GM21786 (cell line): Measurements from ENCODE around the gene NDUFAF2.
"Not testable (repeated sequence)": the region's sequence is repeated elsewhere in the genome, so short reads cannot be mapped to it uniquely, and the experiment has no call there.

ENCODE experiments used
- ATAC-seq: cut with Tn5 transposase; IDR thresholded peaks from one replicate; pipeline ENCODE4 v1.9.1; 2021; ENCODE audit not compliant: unreplicated experiment

NDUFAF2 gene, protein sequence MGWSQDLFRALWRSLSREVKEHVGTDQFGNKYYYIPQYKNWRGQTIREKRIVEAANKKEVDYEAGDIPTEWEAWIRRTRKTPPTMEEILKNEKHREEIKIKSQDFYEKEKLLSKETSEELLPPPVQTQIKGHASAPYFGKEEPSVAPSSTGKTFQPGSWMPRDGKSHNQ

DNA sequence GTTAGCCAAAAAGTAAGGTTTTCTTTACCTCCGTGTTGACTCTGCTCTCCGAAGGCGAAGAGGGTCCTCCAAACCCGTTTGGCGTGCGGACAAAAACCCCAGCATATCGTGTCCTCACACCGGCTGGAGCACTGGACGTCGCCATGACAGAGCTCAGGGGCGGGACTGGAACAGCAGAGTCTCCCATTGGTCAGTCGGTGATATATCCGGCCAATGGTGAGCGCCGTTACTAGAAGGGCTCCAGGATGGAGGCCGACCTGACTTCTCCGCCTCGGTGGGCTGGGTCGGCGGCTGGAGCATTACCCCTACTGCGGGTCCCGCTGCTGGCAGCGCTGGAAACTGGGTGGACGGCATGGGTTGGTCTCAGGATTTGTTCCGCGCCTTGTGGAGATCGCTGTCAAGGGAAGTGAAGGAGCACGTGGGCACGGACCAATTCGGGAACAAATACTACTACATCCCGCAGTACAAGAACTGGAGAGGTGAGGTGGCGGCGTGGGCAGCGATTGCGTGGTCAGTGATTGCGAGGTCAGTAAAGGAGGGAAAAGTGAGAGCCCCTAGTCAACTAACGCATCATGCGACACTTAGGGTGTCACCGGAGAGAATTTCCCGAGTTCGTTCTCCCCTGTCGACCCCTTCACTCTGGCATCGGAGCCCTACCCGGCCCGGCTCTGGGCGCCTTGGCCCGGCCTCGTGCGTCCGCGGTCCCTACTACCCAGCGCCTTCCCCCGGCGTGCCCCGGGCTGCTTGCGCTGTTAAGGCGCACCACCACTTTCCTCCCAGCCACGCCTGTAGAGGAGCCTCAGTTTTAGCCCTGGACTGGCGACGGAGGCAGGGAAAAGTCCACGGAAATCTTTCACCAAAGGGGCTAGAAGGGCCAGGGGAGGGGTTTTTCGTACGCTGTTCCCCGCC lies at the start of gene NDUFAF2, which contains the start of gene ERCC8:
Gene NDUFAF2, plus strand, starts transcription at position 302 of the 909 bp plus-strand sequence. Its CDS starts 51 bp downstream, at position 353.
Gene ERCC8, minus strand, starts transcription at position 167 of the 909 bp plus-strand sequence. Its CDS starts 62 bp downstream, at position 105.
- ATAC-seq: peak; percentile 100

DNA sequence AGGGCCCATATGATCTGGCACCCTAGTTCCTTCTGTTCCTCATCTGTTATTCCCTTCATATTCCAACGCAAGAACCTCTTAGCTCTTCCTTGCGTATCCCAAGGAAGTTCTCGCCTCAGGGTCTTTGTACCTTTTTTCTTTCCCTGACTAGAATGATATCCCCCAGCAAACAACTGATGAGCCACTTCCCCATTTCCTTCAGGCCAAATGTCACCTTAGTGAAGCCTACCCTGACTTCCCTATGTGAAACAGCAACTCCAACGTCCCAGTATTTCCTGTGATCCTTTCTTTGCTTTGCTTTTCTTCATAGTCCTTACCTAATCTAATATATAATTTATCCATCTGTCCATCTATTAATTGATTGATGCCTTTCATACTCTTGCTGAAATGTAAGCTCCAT lies 48.0 kb upstream of the NDUFAF2 start:
- no peak for ATAC-seq

DNA sequence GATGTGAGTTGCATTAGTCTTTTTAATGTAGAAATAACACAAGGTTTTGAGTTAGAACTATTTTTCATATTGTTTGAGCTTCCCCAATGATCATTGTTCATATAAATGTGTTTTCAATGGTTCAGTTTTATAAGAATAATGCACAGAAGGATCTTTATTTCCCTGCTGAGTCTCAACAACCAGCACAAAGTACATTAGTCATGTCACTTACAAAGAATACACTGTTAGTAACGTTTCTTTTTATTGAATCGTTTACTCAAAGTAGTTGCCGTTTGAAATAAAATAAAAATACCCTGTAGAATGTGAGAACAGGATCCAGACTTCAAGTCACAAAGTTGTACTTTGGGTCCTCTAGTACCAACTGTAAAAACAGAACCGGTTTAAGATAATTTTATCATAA lies 41.6 kb upstream of the NDUFAF2 start:
- no peak for ATAC-seq

DNA sequence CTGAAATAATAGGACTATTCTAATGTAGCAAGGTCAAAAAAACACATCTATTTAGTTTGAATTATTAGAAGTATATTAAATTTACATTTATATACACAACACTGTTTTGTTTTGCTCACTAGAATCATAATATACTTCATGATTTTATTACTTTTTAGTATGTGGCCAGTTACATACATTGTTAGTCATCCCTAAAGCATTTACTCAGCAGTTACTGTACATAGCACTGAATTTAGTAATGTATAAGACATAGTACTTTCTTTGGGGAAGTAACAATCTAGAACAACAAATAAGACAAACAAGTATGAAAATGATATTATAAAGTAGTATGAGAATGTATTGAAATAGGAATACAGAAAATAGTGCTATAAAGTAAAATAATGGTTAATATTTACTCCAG lies 28.4 kb upstream of the NDUFAF2 start:
- no peak for ATAC-seq

DNA sequence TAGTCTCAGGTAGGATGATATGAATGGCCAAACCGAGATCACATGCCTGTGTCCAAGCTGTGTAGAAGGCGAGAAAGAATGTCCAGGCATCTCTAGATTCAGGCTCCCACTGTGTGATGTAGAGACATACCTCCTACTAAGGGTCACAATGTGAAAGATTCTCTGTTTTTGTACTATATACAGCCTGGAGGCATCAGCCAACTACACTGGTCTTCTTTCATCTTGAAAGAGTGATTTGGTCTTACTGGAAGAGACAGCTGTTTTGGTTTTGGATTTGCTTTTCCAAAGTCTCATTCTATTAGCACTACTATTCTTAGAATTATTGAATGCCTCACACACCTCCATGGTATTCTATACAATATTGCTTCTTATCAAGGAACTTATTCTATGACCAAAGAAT lies 26.5 kb upstream of the NDUFAF2 start:
- no peak for ATAC-seq

DNA sequence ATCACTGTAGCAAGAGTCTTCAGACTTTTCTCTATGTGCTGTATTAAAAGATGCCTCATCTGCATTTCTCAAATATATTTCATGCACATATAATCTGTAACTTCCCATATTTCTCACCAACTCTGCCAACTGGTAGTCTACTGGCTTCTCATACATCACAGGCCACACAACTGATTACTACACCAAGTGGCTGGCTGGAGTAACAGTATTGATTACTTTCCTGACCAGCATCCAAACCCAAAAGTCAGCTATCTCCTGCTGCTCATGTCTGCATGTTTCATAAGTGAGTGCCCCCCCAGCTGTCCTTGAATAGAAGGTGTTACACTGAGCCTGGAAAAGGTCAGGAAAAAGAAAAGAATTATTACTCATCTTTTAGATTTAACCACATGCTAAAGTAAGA lies 17.6 kb upstream of the NDUFAF2 start:
- ATAC-seq: no peak

DNA sequence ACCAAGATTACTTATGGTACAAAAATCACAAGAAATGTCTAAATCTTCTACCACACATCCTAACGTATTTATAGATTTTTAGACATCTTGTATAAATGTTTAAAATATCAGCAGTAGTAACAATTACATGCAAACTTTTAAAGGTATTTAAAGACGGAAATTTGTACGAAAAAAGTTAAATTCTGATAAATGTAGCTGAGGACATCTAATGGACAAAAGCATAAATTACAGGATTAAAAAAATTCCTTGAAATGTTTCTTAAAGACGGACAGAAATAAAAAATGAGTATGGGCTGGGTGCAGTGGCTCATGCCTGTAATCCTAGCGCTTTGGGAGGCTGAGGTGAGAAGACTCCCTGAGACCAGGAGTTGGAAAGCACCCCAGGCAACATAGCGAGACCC lies 16.0 kb upstream of the NDUFAF2 start:
- ATAC-seq: no peak

DNA sequence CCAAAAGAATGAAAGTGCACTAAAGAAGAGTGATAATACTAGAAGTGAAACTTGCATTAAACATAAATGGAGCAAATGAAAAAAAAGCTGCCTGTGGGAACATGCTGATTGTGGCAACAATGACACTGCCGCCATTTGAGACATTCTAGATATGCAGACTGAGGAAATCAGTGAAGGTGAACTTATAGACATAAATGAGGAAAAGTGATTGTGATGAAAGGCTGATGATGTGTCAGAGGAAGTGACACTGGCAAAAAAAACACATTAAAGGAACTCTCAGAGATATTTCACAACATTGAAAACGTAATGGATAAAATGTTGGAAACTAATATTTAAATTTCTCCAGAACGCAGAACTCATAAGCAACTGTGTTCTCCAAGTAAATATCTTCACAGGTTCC lies 1.4 kb upstream of the NDUFAF2 start:
- ATAC-seq: no peak

DNA sequence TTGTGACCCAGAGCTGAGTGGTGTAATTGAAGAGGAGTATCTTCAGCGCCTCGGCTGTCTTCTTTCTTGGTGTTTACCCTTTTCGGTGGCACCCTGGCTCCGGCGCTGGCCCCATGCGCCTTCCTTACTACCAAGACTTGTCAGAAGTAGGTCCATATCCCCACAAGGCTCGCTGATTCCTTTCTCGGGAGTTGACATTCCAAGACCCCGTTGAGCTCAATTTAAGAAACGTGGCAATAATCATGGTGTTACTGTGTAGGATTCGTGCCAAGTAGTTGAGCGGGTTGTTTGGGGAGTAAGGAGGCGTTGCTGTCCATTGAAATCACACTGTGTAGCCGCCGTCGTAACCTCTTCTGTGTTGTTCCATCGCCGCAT lies 795 bp downstream of the NDUFAF2 start:
- peak; percentile 21 for ATAC-seq

DNA sequence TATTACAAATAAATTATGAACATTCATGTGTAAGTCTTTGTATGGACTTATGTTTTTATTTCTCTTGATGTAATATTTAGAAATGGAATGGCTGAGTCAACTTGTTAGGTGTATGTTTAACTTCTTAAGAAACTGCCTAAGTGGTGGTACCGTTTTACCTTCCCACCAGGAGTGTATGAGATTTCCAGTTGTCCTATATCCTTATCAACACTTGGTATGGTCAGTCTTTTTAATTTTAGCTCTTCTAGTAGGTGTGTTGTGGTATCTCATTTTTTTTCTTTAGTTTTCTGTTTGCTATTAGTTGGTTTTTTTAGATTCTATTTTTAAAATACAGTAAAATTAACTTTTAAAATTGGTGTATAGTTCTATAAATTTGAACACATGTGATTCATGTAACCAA lies 3.7 kb downstream of the NDUFAF2 start:
- ATAC-seq: no peak

DNA sequence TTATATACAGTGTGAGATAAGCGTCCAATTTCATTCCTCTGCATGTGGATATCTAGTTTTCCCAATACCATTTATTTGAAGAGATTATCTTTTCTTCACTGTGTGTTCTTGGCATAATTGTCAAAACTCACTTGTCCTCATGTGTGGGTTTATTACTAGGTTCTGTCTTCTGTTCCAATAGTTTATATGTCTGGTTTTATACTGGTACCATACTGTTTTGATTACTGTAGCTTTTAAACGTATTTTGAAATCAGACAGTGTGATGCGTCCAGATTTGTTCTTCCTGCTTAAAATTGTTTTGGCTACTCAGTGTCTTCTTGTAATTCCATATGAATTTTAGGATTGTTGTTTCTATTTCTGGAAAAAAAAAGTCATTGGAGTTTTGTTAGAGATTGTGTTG lies 10.2 kb downstream of the NDUFAF2 start:
- ATAC-seq: no peak

DNA sequence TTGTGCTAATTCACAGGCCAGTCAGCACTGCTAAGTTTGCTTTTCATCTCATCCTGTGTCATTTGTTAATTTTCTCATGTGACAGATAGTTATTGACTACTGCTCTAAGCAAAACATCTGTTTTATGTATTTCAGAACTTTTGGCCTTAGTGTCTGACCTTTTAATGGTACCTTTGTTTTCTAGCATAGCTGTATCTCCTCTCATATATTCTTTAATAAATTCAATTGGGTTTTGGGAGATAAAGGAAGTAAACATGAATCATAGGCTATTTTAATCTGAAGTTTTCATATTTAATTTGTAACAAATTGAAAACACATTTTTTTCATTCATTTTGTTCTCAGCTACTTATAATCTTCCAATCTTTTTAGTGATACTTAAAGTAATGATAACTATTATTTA lies 13.1 kb downstream of the NDUFAF2 start:
- no peak for ATAC-seq

DNA sequence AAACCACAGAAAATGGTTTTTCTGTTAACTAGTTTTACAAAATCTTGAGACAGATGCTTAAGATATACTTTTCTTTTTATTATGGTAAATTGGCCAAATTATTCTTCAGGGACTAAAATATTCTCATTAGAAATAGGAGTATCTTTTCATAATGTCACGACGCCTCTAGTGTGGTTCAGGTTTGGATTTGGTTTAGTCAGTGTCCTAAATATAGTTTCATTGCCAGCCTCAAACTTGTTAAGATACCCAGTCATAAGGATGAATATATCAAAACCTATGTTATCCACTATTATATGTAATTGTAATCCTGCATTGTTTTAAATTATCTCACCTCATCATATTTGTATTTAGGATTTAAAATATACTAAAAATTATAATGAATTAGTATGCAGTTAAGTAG lies 13.7 kb downstream of the NDUFAF2 start:
- no peak for ATAC-seq

DNA sequence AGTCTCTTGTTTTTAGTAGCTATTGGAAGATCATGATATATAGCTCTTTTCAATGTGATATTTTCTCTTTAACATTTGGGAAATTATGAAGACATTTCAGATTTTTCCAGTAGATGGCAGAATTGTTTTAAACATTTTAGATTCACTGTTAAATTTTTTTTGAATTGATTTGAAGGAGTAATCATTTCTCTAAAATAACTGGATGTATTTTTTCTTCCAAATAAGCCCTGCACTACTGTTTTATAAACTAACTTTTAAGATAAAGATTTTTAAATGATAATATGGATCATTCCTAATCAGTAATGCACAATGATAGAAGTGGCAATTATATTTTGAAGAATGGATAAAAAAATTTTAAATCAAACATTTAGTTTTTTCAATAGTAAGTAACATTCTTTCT lies 14.2 kb downstream of the NDUFAF2 start:
- no peak for ATAC-seq

DNA sequence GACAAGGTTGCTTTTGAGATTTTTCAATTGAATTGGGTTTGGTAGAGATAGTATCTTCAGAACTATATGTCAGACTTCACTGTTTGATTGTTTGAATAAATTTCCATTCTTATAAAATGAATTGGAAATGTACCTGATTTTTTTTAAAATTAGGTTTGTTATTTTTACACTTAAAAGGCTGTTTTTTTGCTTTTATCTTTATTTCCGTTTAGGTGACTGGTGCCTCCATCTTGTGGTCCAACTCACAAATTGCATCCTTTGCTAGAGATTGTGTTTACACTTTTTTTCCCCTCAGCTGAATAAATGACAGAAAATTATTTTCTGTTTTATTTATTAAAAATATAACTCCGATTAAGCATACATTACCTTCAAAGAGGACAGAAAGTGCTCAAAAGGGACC lies 15.6 kb downstream of the NDUFAF2 start:
- no peak for ATAC-seq

DNA sequence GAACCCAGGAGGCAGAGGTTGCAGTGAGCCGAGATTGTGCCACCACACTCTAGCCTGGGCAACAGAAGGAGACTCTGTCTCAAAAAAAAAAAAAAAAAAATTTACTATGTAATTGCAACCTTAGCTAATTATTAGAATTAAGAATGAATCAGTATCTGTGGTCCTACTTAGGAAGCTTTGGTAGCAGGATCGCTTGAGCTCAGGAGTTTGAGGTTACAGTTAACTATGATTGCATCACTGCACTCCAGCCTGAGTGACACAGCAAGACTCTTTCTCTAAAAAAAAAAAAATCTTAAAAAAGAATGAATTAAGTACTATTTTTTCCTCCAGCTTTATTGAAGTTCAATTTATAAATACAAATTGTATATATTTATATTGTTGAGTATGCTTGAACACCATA lies 16.7 kb downstream of the NDUFAF2 start:
- no peak for ATAC-seq

DNA sequence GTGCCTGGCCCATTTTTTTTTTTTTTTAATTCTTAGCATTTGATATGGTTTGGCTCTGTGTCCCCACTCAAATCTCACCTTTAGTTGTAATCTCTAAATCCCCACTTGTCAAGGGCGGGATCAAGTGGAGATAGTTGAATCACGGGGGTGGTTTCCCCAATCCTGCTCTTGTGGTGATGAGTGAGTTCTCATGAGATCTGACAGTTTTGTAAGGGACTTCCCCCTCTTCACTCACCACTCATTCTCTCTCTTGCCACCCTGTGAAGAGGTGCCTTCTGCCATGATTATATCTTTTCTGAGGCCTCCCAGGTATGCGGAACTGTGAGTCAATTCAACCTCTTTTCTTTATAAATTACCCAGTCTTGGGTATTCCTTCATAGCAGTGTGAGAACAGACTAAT lies 27.2 kb downstream of the NDUFAF2 start:
- ATAC-seq: no peak

DNA sequence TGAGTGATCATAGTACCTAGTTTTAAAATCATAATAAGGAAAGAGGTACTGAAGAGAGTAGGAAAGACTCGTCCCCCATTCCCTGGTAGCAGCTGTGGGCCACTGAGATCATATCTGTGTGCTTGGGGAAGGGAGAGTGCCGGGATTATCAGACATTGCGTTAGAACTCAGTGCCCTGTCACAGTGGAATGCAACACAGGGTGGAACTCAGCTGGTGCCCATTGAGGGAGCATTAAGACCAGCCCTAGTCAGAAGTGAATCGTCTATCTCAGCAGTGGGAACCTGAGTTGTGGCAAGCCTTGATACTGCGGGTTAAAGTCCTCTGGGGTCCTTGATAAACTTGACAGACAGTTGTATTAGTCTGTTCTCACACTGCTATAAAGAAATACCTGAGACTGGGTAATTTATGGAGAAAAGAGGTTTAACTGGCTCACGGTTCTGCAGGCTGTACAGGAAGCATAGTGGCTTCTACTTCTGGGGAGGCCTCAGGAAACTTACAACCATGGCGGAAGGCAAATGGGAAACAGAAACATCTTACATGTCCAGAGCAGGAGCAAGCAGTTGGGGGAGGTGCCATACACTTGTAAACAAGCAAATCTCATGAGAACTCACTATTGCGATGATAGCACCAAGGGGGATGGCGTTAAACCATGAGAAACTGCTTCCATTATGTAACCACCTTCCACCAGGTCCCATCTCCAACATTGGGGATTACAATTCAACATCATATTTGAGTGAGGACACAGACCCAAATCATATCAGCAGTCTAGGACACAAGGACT lies 33.1 kb downstream of the NDUFAF2 start:
- no peak for ATAC-seq

DNA sequence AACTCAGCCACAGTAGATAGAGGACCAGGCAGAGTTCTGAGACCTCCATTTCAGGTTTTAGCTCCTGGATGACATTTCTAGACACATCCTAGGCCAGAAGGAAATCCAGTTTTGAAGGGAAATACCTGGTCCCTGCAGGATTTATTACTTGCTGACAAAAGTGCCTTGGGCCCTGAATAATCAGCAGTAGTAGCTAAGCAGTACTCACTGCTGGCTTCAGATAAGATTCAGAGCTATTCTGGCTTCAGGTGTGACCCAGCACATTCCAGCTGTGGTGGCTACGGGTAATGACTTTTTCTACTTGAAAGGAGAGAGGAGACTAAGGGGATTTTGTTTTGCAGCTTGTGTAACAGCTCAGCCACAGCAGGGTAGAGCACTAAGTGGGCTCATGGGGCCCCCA lies 34.0 kb downstream of the NDUFAF2 start:
- ATAC-seq: no peak

DNA sequence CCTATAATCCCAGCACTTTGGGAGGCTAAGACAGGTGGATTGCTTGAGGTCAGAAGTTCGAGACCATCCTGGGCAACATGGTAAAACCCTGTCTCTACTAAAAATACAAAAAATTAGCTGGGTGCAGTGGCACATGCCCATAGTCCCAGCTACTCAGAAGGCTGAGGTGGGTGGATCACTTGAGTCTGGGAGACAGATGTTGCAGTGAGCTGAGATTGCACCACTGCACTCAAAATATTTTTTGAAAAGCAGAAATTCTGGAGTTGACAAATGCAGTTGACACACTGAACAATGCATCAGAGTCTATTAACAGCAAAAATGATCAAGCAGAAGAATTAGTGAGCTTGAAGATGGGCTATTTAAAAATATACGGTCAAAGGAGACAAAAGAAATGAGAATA lies 35.5 kb downstream of the NDUFAF2 start:
- ATAC-seq: no peak

DNA sequence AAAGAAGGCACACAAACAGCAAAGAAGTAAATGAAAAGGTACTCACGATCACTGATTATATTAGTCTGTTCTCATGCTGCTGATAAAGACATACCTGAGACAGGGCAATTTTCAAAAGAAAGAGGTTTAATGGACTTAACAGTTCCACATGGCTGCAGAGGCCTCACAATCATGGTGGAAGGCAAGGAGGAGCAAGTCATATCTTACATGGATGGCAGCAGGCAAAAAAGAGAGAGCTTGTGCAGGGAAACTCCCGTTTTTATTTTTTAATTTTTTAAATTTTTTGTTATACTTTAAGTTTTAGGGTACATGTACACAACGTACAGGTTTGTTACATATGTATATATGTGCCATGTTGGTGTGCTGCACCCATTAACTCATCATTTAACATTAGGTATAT lies 37.1 kb downstream of the NDUFAF2 start:
- ATAC-seq: not testable (repeated sequence)

DNA sequence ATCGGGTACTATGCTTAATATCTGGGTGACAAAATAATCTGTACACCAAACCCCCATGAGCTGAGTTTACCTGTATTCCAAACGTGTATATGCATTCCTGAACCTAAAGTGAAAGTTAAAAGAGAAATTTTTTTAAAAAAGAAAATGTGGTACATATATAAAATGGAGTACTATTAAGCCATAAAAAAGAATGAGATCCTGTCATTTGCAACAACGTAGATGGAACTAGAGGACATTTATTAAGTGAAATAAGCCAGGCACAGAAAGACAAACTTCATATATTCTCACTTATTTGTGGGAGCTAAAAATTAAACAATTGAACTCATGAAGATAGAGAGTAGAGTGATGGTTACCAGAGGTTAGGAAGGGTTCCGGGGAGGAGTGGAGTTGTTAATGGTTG lies 44.8 kb downstream of the NDUFAF2 start:
- ATAC-seq: no peak
